ENCODE results near the gene STRN3.

Gene STRN3

DNA sequence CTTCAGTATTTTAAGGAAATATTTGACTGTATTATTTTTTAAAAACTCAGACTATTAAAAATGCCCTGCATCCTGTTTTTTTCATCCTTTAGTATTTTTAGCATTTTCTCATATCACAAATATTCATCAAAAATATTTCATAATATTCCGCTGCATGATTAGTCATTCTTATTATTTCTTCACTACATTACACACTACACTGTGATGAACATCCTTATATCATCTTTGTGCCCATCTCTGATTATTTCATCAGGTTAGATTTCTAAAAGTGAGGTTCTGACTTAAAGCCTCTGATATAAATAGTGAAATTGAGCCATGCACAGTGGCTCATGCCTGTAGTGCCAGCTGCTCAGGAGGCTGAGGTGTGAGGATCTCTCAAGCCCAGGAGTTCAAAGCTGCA lies 143.7 kb downstream of the STRN3 start:
- Histone ChIP-seq H3K36me3 (ENCODE audit: insufficient read depth) (no peaks in the 10 kb centered on the region), H3K27ac (no peak overlapping the region), H3K4me1 (ENCODE audit: low read depth, poor library complexity, severe bottlenecking) (peaks cover 4% of the 10 kb centered on the region), H3K79me2 (ENCODE audit: insufficient read depth, low read depth) (no peaks in the 10 kb centered on the region), H3K27me3 (ENCODE audit: insufficient read depth, low read depth) (no peaks in the 10 kb centered on the region), H2AFZ (ENCODE audit: low read depth) (no peak overlapping the region), H3K4me2 (no peak overlapping the region), H3K9ac (no peak overlapping the region), H4K20me1 (ENCODE audit: insufficient read depth) (no peaks in the 10 kb centered on the region), H3K4me3 (IDR thresholded peaks at IDR 0.05; ENCODE audit: insufficient read depth, low read depth, low read length) (no peak overlapping the region)
- TF ChIP-seq, protein P1, sequence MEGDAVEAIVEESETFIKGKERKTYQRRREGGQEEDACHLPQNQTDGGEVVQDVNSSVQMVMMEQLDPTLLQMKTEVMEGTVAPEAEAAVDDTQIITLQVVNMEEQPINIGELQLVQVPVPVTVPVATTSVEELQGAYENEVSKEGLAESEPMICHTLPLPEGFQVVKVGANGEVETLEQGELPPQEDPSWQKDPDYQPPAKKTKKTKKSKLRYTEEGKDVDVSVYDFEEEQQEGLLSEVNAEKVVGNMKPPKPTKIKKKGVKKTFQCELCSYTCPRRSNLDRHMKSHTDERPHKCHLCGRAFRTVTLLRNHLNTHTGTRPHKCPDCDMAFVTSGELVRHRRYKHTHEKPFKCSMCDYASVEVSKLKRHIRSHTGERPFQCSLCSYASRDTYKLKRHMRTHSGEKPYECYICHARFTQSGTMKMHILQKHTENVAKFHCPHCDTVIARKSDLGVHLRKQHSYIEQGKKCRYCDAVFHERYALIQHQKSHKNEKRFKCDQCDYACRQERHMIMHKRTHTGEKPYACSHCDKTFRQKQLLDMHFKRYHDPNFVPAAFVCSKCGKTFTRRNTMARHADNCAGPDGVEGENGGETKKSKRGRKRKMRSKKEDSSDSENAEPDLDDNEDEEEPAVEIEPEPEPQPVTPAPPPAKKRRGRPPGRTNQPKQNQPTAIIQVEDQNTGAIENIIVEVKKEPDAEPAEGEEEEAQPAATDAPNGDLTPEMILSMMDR (conservative IDR thresholded peaks at IDR 0.05; ENCODE audit: low read depth, low read length): no peak

DNA sequence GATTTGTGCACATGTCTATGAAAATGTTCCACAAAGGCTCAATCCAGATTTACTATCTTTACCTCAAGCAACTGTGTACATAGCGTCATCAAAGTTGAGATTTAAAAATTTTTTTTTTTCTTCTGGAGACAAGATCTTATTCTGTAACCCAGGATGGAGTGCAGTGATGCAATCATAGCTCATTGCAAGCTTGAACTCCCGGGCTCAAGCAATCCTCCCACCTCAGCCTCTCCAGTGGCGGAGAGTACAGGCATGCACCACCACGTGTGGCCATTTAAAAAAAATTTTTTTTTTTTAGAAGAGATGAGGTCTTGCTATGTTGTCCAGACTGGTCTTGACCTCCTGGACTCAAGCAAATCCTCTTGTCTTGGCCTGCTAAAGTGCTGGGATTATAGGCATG lies 149.5 kb downstream of the STRN3 start:
- H3K27me3 ChIP-seq (ENCODE audit: insufficient read depth, low read depth): no peaks in the 10 kb centered on the region
- H3K27ac ChIP-seq: no peak overlapping the region
- TF ChIP-seq, protein P1 (conservative IDR thresholded peaks at IDR 0.05; ENCODE audit: low read depth, low read length): no peak
- H3K9ac ChIP-seq: no peak overlapping the region
- no peaks in the 10 kb centered on the region for H4K20me1 ChIP-seq (ENCODE audit: insufficient read depth)
- no peak overlapping the region for H3K4me2 ChIP-seq
- H3K36me3 ChIP-seq (ENCODE audit: insufficient read depth): no peaks in the 10 kb centered on the region
- no peak overlapping the region for H2AFZ ChIP-seq (ENCODE audit: low read depth)
- H3K4me1 ChIP-seq (ENCODE audit: low read depth, poor library complexity, severe bottlenecking): no peaks in the 10 kb centered on the region
- H3K79me2 ChIP-seq (ENCODE audit: insufficient read depth, low read depth): no peaks in the 10 kb centered on the region
- no peak overlapping the region for H3K4me3 ChIP-seq (IDR thresholded peaks at IDR 0.05; ENCODE audit: insufficient read depth, low read depth, low read length)

DNA sequence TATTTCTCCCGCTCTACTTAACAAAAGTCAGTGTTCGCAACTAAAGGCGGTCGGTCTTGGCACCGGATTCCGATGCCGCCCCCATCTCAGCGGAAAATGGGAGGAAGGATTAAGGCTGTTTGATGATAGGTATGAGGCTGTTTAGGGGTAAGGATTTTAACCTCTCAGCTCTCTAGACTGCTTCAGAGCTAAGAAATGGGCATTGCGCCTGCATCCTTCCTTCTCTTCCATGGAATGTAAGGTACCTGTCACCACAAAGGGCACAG lies 150.5 kb downstream of the STRN3 start:
- Histone ChIP-seq H2AFZ (ENCODE audit: low read depth) (no peak overlapping the region), H3K27me3 (ENCODE audit: insufficient read depth, low read depth) (no peaks in the 10 kb centered on the region)

DNA sequence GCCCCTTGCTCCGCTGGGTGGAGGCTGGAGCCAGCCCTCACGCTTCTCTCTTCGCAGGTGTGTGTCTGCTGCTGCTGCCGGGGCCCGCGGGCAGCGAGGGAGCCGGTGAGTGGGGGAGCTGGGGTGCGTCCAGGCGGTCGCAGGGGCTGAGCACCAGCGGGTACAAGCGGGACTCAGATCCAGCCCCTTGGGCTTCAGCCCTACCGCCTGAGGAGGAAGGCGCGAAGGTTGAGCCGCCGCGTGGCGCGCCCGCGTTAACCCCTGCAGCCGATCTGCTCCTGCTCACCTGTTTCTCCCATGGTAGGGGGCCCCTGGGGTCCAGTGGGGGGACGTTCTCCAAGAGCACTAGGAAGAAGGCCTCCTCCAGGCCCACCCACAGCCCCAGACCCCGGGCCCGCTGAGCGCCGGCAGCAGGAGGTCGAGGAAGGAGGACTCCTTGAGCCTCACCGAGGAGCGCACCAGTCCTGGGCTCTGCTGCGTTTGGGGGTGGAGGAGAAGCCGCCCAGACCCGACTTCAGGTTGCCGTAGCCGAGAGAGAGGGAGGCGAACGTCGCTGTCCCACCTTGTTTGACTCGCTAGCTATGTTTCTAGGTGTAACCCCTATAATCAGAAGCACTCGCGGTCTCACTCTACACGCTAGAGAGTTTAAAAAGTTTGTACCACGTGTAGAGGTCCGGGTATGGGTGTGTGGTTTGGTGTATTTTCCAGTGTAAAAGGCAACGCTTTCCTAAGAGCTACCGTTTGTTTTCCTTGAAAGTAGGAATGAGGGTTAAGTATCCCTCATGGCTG lies 151.0 kb downstream of the STRN3 start:
- H3K27me3 ChIP-seq (ENCODE audit: insufficient read depth, low read depth): no peaks in the 10 kb centered on the region
- peak overlapping the region; percentile 25; the same call in 1 of the 2 replicates for H3K4me2 ChIP-seq
- H2AFZ ChIP-seq (ENCODE audit: low read depth): peak overlapping the region; percentile 81
- TF ChIP-seq, protein P1 (conservative IDR thresholded peaks at IDR 0.05; ENCODE audit: low read depth, low read length): no peak
- H4K20me1 ChIP-seq (ENCODE audit: insufficient read depth): no peaks in the 10 kb centered on the region
- H3K9ac ChIP-seq: peak overlapping the region; percentile 71; the same call in 1 of the 2 replicates
- no peaks in the 10 kb centered on the region for H3K79me2 ChIP-seq (ENCODE audit: insufficient read depth, low read depth)
- H3K36me3 ChIP-seq (ENCODE audit: insufficient read depth): no peaks in the 10 kb centered on the region
- H3K27ac ChIP-seq: no peak overlapping the region
- H3K4me1 ChIP-seq (ENCODE audit: low read depth, poor library complexity, severe bottlenecking): no peaks in the 10 kb centered on the region
- no peak overlapping the region for H3K4me3 ChIP-seq (IDR thresholded peaks at IDR 0.05; ENCODE audit: insufficient read depth, low read depth, low read length)

More for the DNA sequence above, 150.5 kb downstream of the STRN3 start:
- Histone ChIP-seq H3K4me3 (IDR thresholded peaks at IDR 0.05; ENCODE audit: insufficient read depth, low read depth, low read length) (no peak overlapping the region), H3K79me2 (ENCODE audit: insufficient read depth, low read depth) (no peaks in the 10 kb centered on the region), H3K27ac (no peak overlapping the region), H3K4me1 (ENCODE audit: low read depth, poor library complexity, severe bottlenecking) (no peaks in the 10 kb centered on the region), H3K36me3 (ENCODE audit: insufficient read depth) (no peaks in the 10 kb centered on the region), H3K4me2 (no peak overlapping the region), H4K20me1 (ENCODE audit: insufficient read depth) (no peaks in the 10 kb centered on the region), H3K9ac (no peak overlapping the region)
- TF ChIP-seq, protein P1 (conservative IDR thresholded peaks at IDR 0.05; ENCODE audit: low read depth, low read length): no peak
